GM19035 (cell line): ENCODE data around the gene DDO.
"Not testable (repeated sequence)": the region's sequence is repeated elsewhere in the genome, so short reads cannot be mapped to it uniquely, and the experiment has no call there.

ENCODE experiments used
- ATAC-seq: cut with Tn5 transposase; IDR thresholded peaks from one replicate; pipeline ENCODE4 v1.9.1; 2021; ENCODE audit not compliant: unreplicated experiment

DDO gene

GRCh38 chr6:110369066-110369465 is 46.3 kb downstream of the DDO start:
- ATAC-seq: no peak

- no peak for ATAC-seq
Measured at GRCh38 chr6:110368284-110368683, 47.1 kb downstream of the DDO start.

GRCh38 chr6:110367825-110368224 is 47.5 kb downstream of the DDO start:
- no peak for ATAC-seq

- no peak for ATAC-seq
Measured at GRCh38 chr6:110366975-110367374, 48.4 kb downstream of the DDO start.

GRCh38 chr6:110366256-110366655 is 49.1 kb downstream of the DDO start:
- no peak for ATAC-seq

- ATAC-seq: no peak
Measured at GRCh38 chr6:110364364-110365105, 50.8 kb downstream of the DDO start.

- no peak for ATAC-seq
Measured at GRCh38 chr6:110363748-110364147, 51.6 kb downstream of the DDO start.

GRCh38 chr6:110360676-110361075 is 54.7 kb downstream of the DDO start:
- no peak for ATAC-seq

GRCh38 chr6:110359556-110359955 is 55.8 kb downstream of the DDO start:
- ATAC-seq: no peak

GRCh38 chr6:110358553-110359160 is 56.7 kb downstream of the DDO start:
- ATAC-seq: no peak

GRCh38 chr6:110357664-110358552 is 57.5 kb downstream of the DDO start, which contains the start of gene METTL24:
Gene METTL24, minus strand, starts transcription at chr6:110358349. Its CDS starts 77 bp downstream, at chr6:110358272.
- ATAC-seq: no peak

- ATAC-seq: no peak
Measured at GRCh38 chr6:110357298-110357663, 58.1 kb downstream of the DDO start.

- no peak for ATAC-seq
Measured at GRCh38 chr6:110356778-110357177, 58.6 kb downstream of the DDO start.

- ATAC-seq: no peak
Measured at GRCh38 chr6:110355727-110356126, 59.6 kb downstream of the DDO start.

- ATAC-seq: no peak
Measured at GRCh38 chr6:110355022-110355421, 60.4 kb downstream of the DDO start.

GRCh38 chr6:110354153-110354552 is 61.2 kb downstream of the DDO start:
- ATAC-seq: no peak

GRCh38 chr6:110353457-110354001 is 61.8 kb downstream of the DDO start:
- no peak for ATAC-seq

GRCh38 chr6:110352563-110353262 is 62.7 kb downstream of the DDO start:
- no peak for ATAC-seq

- no peak for ATAC-seq
Measured at GRCh38 chr6:110351986-110352385, 63.4 kb downstream of the DDO start.

- ATAC-seq: no peak
Measured at GRCh38 chr6:110351546-110351945, 63.8 kb downstream of the DDO start.

- ATAC-seq: not testable (repeated sequence)
Measured at GRCh38 chr6:110350593-110350992, 64.8 kb downstream of the DDO start.
